ENCODE data around the gene GDA. TPM values are rescaled to one million over a fixed set of nuclear protein-coding genes. Genes with fewer than 3 reads are reported as not detected.

The GDA gene
- total RNA-seq, 1 donor from 2014 or later = 2.4 TPM

DNA sequence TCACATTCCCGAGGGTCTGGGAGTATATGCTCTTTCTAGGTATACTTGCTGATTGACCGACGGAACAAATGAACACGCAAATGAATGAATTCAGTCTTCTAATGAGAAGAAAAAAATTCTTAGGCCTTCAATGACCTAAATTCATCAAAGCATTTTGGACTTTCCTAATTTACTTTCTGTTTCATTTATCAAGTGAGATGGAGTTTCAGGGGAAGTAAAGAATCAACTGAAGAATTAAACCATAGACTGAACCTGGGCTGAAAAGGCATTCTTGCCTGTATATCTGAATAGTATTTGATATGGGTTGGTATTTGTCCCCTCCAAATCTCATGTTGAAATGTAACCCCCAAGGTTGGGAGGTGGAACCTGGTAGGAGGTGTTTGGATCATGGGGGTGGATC is 151.6 kb downstream of the GDA start:
- DNase-seq (ENCODE audit: low spot score) (no peak), ATAC-seq (no peak)
- intact Hi-C loops (cut with DNase I) = no loop called here

Other genes with a start within 250 kb of the GDA start
- 14.4 TPM for gene ABHD17B, start 238.2 kb upstream of the GDA start, total RNA-seq
- 12.2 TPM for gene C9orf85, start 237.8 kb upstream of the GDA start, total RNA-seq
- not detected for gene C9orf57, start 88.8 kb upstream of the GDA start, total RNA-seq
- gene ZFAND5, start 215.8 kb downstream of the GDA start, total RNA-seq = 222 TPM